Mucosa of rectum (tissue), 2 donors: Measurements from ENCODE around the gene MFNG.
A peak's percentile ranks its signal among the peaks of the same experiment; 100 is the strongest.
"Not testable (repeated sequence)": the region's sequence is repeated elsewhere in the genome, so short reads cannot be mapped to it uniquely, and the experiment has no call there.

Experiments
- H3K27ac ChIP-seq, 2 donors: one replicate each; pipeline ENCODE4 v1.7.0; 2013; ENCODE audit warnings: inconsistent platforms in 2 of 2, low read depth in 2 of 2, low read length in 2 of 2
- H3K27me3 ChIP-seq, 2 donors: one replicate each; pipeline ENCODE4 v1.7.0; 2013; ENCODE audit warnings: low read length in 2 of 2; ENCODE audit not compliant: control insufficient read depth in 2 of 2, insufficient read depth in 2 of 2
- H3K36me3 ChIP-seq, 2 donors: one replicate each; pipeline ENCODE4 v1.7.0; 2013; ENCODE audit warnings: low read length in 2 of 2; ENCODE audit not compliant: control insufficient read depth in 2 of 2, insufficient read depth in 2 of 2
- H3K4me1 ChIP-seq, 2 donors: one replicate each; pipeline ENCODE4 v1.7.0; 2013; ENCODE audit warnings: low read length in 2 of 2, mild to moderate bottlenecking in 1 of 2; ENCODE audit not compliant: control insufficient read depth in 2 of 2, insufficient read depth in 2 of 2
- H3K4me3 ChIP-seq, 2 donors: one replicate each; pipeline ENCODE4 v1.7.0; 2013; ENCODE audit warnings: low read length in 2 of 2
- H3K9ac ChIP-seq, 2 donors: one replicate each; pipeline ENCODE4 v1.7.0; 2013; ENCODE audit warnings: low read length in 2 of 2, low read depth in 1 of 2, mild to moderate bottlenecking in 1 of 2
- H3K9me3 ChIP-seq, 2 donors: one replicate each; pipeline ENCODE4 v1.7.0; 2013; ENCODE audit warnings: low read length in 2 of 2; ENCODE audit not compliant: control insufficient read depth in 2 of 2
- donor health status: healthy.
- donor health status: Normal muscosa, but diverticular disease.

MFNG gene

GRCh38 chr22:37486224-37486845 lies at the start of gene MFNG:
MFNG (minus strand) TSS chr22:37486384; CDS start chr22:37486177, 207 bp downstream.
- H3K4me1 ChIP-seq: peaks cover 12% of the 10 kb centered on the region in 2 donors
- H3K9ac ChIP-seq: peak within 1 kb of the TSS; percentile 56 to 70
- H3K27ac ChIP-seq: peak within 1 kb of the TSS; percentile 70 to 83

GRCh38 chr22:37535159-37535558 lies 49.0 kb upstream of the MFNG start:
- Histone ChIP-seq H3K27ac (no peak overlapping the region), H3K4me3 (no peak overlapping the region), H3K9me3 (no peaks in the 10 kb centered on the region), H3K36me3 (no peaks in the 10 kb centered on the region), H3K9ac (no peak overlapping the region), H3K4me1 (peaks cover 7 to 10% of the 10 kb centered on the region in 2 donors), H3K27me3 (peaks cover 0 to 2% of the 10 kb centered on the region in 2 donors)

More at GRCh38 chr22:37486224-37486845, at the start of gene MFNG:
- Histone ChIP-seq H3K9me3 (no peaks in the 10 kb centered on the region), H3K36me3 (peaks cover 6 to 7% of the 10 kb centered on the region in 2 donors), H3K27me3 (no peaks in the 10 kb centered on the region), H3K4me3 (peak within 1 kb of the TSS; percentile 58 to 76)

GRCh38 chr22:37534445-37534844 lies 48.3 kb upstream of the MFNG start:
- Histone ChIP-seq H3K9ac (no peak overlapping the region), H3K36me3 (no peaks in the 10 kb centered on the region), H3K4me3 (no peak overlapping the region), H3K9me3 (no peaks in the 10 kb centered on the region), H3K4me1 (peaks cover 14 to 17% of the 10 kb centered on the region in 2 donors), H3K27me3 (no peaks in the 10 kb centered on the region), H3K27ac (no peak overlapping the region)

GRCh38 chr22:37533995-37534394 lies 47.8 kb upstream of the MFNG start:
- H3K27me3 ChIP-seq: no peaks in the 10 kb centered on the region
- no peaks in the 10 kb centered on the region for H3K9me3 ChIP-seq
- H3K27ac ChIP-seq: no peak overlapping the region

GRCh38 chr22:37529652-37530345 lies 43.6 kb upstream of the MFNG start:
- Histone ChIP-seq H3K27ac (peak overlapping the region; percentile 50 to 56), H3K36me3 (no peaks in the 10 kb centered on the region), H3K9ac (no peak overlapping the region), H3K27me3 (no peaks in the 10 kb centered on the region), H3K4me1 (peaks cover 7 to 12% of the 10 kb centered on the region in 2 donors), H3K4me3 (no peak overlapping the region), H3K9me3 (no peaks in the 10 kb centered on the region)

More at GRCh38 chr22:37533995-37534394, 47.8 kb upstream of the MFNG start:
- H3K4me3 ChIP-seq: no peak overlapping the region
- H3K4me1 ChIP-seq: peaks cover 12 to 15% of the 10 kb centered on the region in 2 donors
- H3K36me3 ChIP-seq: no peaks in the 10 kb centered on the region
- no peak overlapping the region for H3K9ac ChIP-seq

- H3K9ac ChIP-seq, H3K27ac ChIP-seq, H3K36me3 ChIP-seq, H3K27me3 ChIP-seq, H3K9me3 ChIP-seq, H3K4me3 ChIP-seq: not testable (repeated sequence)
- H3K4me1 ChIP-seq: peaks cover 7 to 12% of the 10 kb centered on the region in 2 donors
Measured at GRCh38 chr22:37527952-37528351, 41.8 kb upstream of the MFNG start.

GRCh38 chr22:37527081-37527752 lies 41.0 kb upstream of the MFNG start:
- H3K36me3 ChIP-seq, H3K27ac ChIP-seq, H3K9me3 ChIP-seq, H3K4me3 ChIP-seq, H3K9ac ChIP-seq, H3K27me3 ChIP-seq: not testable (repeated sequence)
- peaks cover 7 to 12% of the 10 kb centered on the region in 2 donors for H3K4me1 ChIP-seq

- no peaks in the 10 kb centered on the region for H3K9me3 ChIP-seq
- H3K4me1 ChIP-seq: peaks cover 7 to 19% of the 10 kb centered on the region in 2 donors
- no peak overlapping the region for H3K4me3 ChIP-seq
- H3K27me3 ChIP-seq: no peaks in the 10 kb centered on the region
- H3K27ac ChIP-seq: no peak overlapping the region
- H3K36me3 ChIP-seq: no peaks in the 10 kb centered on the region
- H3K9ac ChIP-seq: no peak overlapping the region
Measured at GRCh38 chr22:37526376-37526775, 40.2 kb upstream of the MFNG start.

GRCh38 chr22:37525746-37526350 lies 39.7 kb upstream of the MFNG start:
- H3K4me3 ChIP-seq: no peak overlapping the region
- H3K9ac ChIP-seq: no peak overlapping the region
- no peaks in the 10 kb centered on the region for H3K27me3 ChIP-seq
- H3K4me1 ChIP-seq: peaks cover 12 to 24% of the 10 kb centered on the region in 2 donors
- no peaks in the 10 kb centered on the region for H3K36me3 ChIP-seq
- H3K9me3 ChIP-seq: no peaks in the 10 kb centered on the region
- H3K27ac ChIP-seq: no peak overlapping the region
